Measurements from ENCODE around the gene IGSF8.

DNA sequence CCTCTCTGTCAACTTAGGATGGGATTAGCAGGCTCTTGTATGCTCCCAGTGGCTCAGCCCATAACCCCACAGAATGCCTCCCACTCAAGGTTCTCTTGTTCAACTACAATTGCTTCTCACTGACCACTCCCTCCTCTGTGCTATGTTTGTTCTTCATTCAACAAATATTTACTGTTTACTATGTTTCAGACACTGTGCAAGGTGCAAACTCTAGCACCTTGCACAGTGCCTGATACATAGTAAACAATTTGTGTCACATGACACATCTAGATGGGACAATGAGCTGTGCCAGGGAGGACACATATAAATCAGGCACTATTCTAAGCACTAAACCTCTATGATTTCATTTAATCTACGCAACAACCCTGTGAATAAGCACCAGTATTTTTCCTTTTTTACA is 32.5 kb upstream of the IGSF8 start:
- TF ChIP-seq CTCF (IDR thresholded peaks at IDR 0.05): no peak
- no peak for TF ChIP-seq POLR2A (IDR thresholded peaks at IDR 0.05)
